ENCODE data around the gene NRGN. TPM values are rescaled to one million over a fixed set of nuclear protein-coding genes. Genes with fewer than 3 reads are reported as not detected.

The NRGN gene
- total RNA-seq, 4 donors from 2014 or later = 0.66 to 2.4 (median 1.8) TPM

- Histone ChIP-seq H3K4me3 (peak overlapping the region in 1 of 2 donors; percentile 58), H3K9me3 (no peaks in the 10 kb centered on the region), H3K27ac (peak overlapping the region in 3 of 4 donors; percentile 57 to 83 (median 79)), H3K4me1 (peaks cover 0 to 68% (median 28%) of the 10 kb centered on the region in 3 donors), H3K36me3 (no peaks in the 10 kb centered on the region), H3K27me3 (peaks cover 83% of the 10 kb centered on the region)
- 7 to 27% methylated on average over 3 to 9 of the region's 53 CpGs for WGBS, 2 donors (ENCODE audit: low coverage in 1 of 2)
- ATAC-seq = peak; percentile 65
- no peak for TF ChIP-seq EP300 (IDR thresholded peaks at IDR 0.05)
- TF ChIP-seq CTCF (IDR thresholded peaks at IDR 0.05) = peak in 3 of 4 experiments; percentile 57 to 79 (median 72)
Measured at GRCh38 chr11:124758355-124759265, 18.9 kb downstream of the NRGN start.

- WGBS, 2 donors (ENCODE audit: low coverage in 1 of 2) = no CpG with 5 or more reads among the region's 52 CpGs
- peaks cover 75% of the 10 kb centered on the region for H3K27me3 ChIP-seq
- ATAC-seq = peak; percentile 65
- H3K4me3 ChIP-seq = peak overlapping the region in 1 of 2 donors; percentile 58
- H3K4me1 ChIP-seq = peaks cover 0 to 72% (median 28%) of the 10 kb centered on the region in 3 donors
- H3K9me3 ChIP-seq = no peaks in the 10 kb centered on the region
- TF ChIP-seq POLR2AphosphoS5 (IDR thresholded peaks at IDR 0.05) (peak; percentile 14), CTCF (IDR thresholded peaks at IDR 0.05) (no peak)
- peak overlapping the region in 3 of 4 donors; percentile 79 to 83 (median 82) for H3K27ac ChIP-seq
- H3K36me3 ChIP-seq = no peaks in the 10 kb centered on the region
Measured at GRCh38 chr11:124759266-124760204, 19.8 kb downstream of the NRGN start.

GRCh38 chr11:124760205-124760652 is 20.5 kb downstream of the NRGN start:
- 2% methylated on average over 10 of the region's 25 CpGs; no CpG with 5 or more reads in 1 of the 2 donors for WGBS, 2 donors (ENCODE audit: low coverage in 1 of 2)
- Histone ChIP-seq H3K4me3 (peak overlapping the region; percentile 39 to 58), H3K27ac (peak overlapping the region in 3 of 4 donors; percentile 79 to 83 (median 82)), H3K9me3 (no peaks in the 10 kb centered on the region), H3K36me3 (peaks cover 0 to under 1% of the 10 kb centered on the region in 2 donors), H3K4me1 (peaks cover 0 to 72% (median 28%) of the 10 kb centered on the region in 3 donors), H3K27me3 (peaks cover 73% of the 10 kb centered on the region)
- TF ChIP-seq EP300 (IDR thresholded peaks at IDR 0.05) (no peak), POLR2A (IDR thresholded peaks at IDR 0.05) (no peak)
- no peak for ATAC-seq

- peaks cover 73% of the 10 kb centered on the region for H3K27me3 ChIP-seq
- H3K4me3 ChIP-seq = peak overlapping the region; percentile 39 to 58
- no peaks in the 10 kb centered on the region for H3K9me3 ChIP-seq
- H3K36me3 ChIP-seq = peaks cover 0 to 6% of the 10 kb centered on the region in 2 donors
- TF ChIP-seq CTCF (IDR thresholded peaks at IDR 0.05) = no peak
- no peak for TF ChIP-seq POLR2A (IDR thresholded peaks at IDR 0.05)
- TF ChIP-seq POLR2AphosphoS5 (IDR thresholded peaks at IDR 0.05) = no peak
- no peak for TF ChIP-seq EP300 (IDR thresholded peaks at IDR 0.05)
- 60 to 71% methylated on average over 2 of the region's 3 CpGs for WGBS, 2 donors (ENCODE audit: low coverage in 1 of 2)
- H3K4me1 ChIP-seq = peaks cover 0 to 72% (median 28%) of the 10 kb centered on the region in 3 donors
- ATAC-seq = no peak
- peak overlapping the region in 3 of 4 donors; percentile 79 to 83 (median 82) for H3K27ac ChIP-seq
Measured at GRCh38 chr11:124760806-124761205, 21.1 kb downstream of the NRGN start.

Data from gastroesophageal sphincter (tissue), 4 donors.